Stimulated activated CD4-positive, alpha-beta T cell treated with anti-CD3 and anti-CD28 coated beads, Interleukin-2, amount 100 ng/mL, for 48 hours (primary cell): ENCODE results near the gene EFCAB3.
"Not testable (repeated sequence)": the region's sequence is repeated elsewhere in the genome, so short reads cannot be mapped to it uniquely, and the experiment has no call there.

Experiments used
- DNase-seq, 2 donors: peaks; one replicate each; pipeline ENCODE4 v3.0.0-alpha.2; 2020

EFCAB3 gene

GRCh38 chr17:62380253-62380652 is at the start of gene EFCAB3:
EFCAB3 (plus strand) TSS chr17:62380553; CDS start chr17:62382980, 2,427 bp downstream.
- DNase-seq = no peak

- DNase-seq = no peak
These were observed 43.8 kb upstream of the EFCAB3 start for GRCh38 chr17:62336527-62336926.

- no peak for DNase-seq
These were observed 36.5 kb upstream of the EFCAB3 start for GRCh38 chr17:62343764-62344270.

GRCh38 chr17:62351176-62351575 is 29.2 kb upstream of the EFCAB3 start:
- no peak for DNase-seq

- no peak for DNase-seq
These were observed 14.2 kb upstream of the EFCAB3 start for GRCh38 chr17:62366191-62366590.

- no peak for DNase-seq
These were observed 1.2 kb downstream of the EFCAB3 start for GRCh38 chr17:62381561-62381960.

GRCh38 chr17:62388856-62389255 is 8.5 kb downstream of the EFCAB3 start:
- DNase-seq = no peak

GRCh38 chr17:62392908-62393307 is 12.6 kb downstream of the EFCAB3 start:
- no peak for DNase-seq

GRCh38 chr17:62398891-62399290 is 18.5 kb downstream of the EFCAB3 start:
- DNase-seq = no peak

- DNase-seq = no peak
These were observed 25.1 kb downstream of the EFCAB3 start for GRCh38 chr17:62405451-62405850.

GRCh38 chr17:62413090-62413489 is 32.7 kb downstream of the EFCAB3 start:
- DNase-seq = not testable (repeated sequence)

GRCh38 chr17:62423647-62424461 is 43.5 kb downstream of the EFCAB3 start, which contains the start of gene METTL2A:
METTL2A (plus strand) TSS chr17:62423897; CDS start chr17:62423903, 6 bp downstream.
- DNase-seq = peak; percentile 80 to 83

GRCh38 chr17:62426214-62426613 is 45.9 kb downstream of the EFCAB3 start:
- DNase-seq = not testable (repeated sequence)

- DNase-seq = not testable (repeated sequence)
These were observed 54.9 kb downstream of the EFCAB3 start for GRCh38 chr17:62435251-62435650.

GRCh38 chr17:62441181-62441580 is 60.8 kb downstream of the EFCAB3 start:
- not testable (repeated sequence) for DNase-seq

GRCh38 chr17:62444063-62444462 is 63.7 kb downstream of the EFCAB3 start:
- DNase-seq = no peak

- not testable (repeated sequence) for DNase-seq
These were observed 65.4 kb downstream of the EFCAB3 start for GRCh38 chr17:62445791-62446190.

GRCh38 chr17:62452195-62452594 is 71.8 kb downstream of the EFCAB3 start:
- DNase-seq = not testable (repeated sequence)

GRCh38 chr17:62453041-62453440 is 72.7 kb downstream of the EFCAB3 start:
- not testable (repeated sequence) for DNase-seq

GRCh38 chr17:62453656-62454055 is 73.3 kb downstream of the EFCAB3 start:
- not testable (repeated sequence) for DNase-seq

GRCh38 chr17:62454111-62454510 is 73.8 kb downstream of the EFCAB3 start:
- DNase-seq = not testable (repeated sequence)

GRCh38 chr17:62456016-62456415 is 75.7 kb downstream of the EFCAB3 start:
- no peak for DNase-seq

GRCh38 chr17:62458483-62458882 is 78.1 kb downstream of the EFCAB3 start:
- DNase-seq = not testable (repeated sequence)

GRCh38 chr17:62464422-62464821 is 84.1 kb downstream of the EFCAB3 start:
- not testable (repeated sequence) for DNase-seq
